HEK293T (cell line): ENCODE measurements around the gene CDT1.

Experiments used
- ARNT ChIP-seq: fragments of 450-650 bp; IDR thresholded peaks from 2 replicates; pipeline ENCODE4 v1.6.1; 2017; ENCODE audit warnings: mild to moderate bottlenecking
- BHLHE40 ChIP-seq: fragments of 450-650 bp; IDR thresholded peaks from 2 replicates; pipeline ENCODE4 v1.6.1; 2016; ENCODE audit warnings: mild to moderate bottlenecking, moderate library complexity, borderline replicate concordance
- CTBP1 ChIP-seq: fragments of 450-650 bp; IDR thresholded peaks from 2 replicates; pipeline ENCODE4 v1.6.1; 2016; ENCODE audit warnings: borderline replicate concordance
- ELF4 ChIP-seq: fragments of 450-650 bp; IDR thresholded peaks from 2 replicates; pipeline ENCODE4 v1.6.1; 2017; ENCODE audit warnings: antibody characterized with exemption
- FOXA1 ChIP-seq: fragments of 450-650 bp; IDR thresholded peaks from 2 replicates; pipeline ENCODE4 v1.6.1; 2016; ENCODE audit warnings: mild to moderate bottlenecking
- FOXK2 ChIP-seq: fragments of 450-650 bp; IDR thresholded peaks from 2 replicates; pipeline ENCODE4 v1.6.1; 2016; ENCODE audit warnings: mild to moderate bottlenecking
- FOXM1 ChIP-seq: fragments of 450-650 bp; IDR thresholded peaks from 2 replicates; pipeline ENCODE4 v1.6.1; 2017; ENCODE audit warnings: mild to moderate bottlenecking, borderline replicate concordance
- HDGF ChIP-seq: fragments of 450-650 bp; IDR thresholded peaks from 2 replicates; pipeline ENCODE4 v1.6.1; 2017; ENCODE audit warnings: antibody characterized with exemption, borderline replicate concordance
- NFRKB ChIP-seq: fragments of 450-650 bp; IDR thresholded peaks from 2 replicates; pipeline ENCODE4 v1.6.1; 2016; ENCODE audit warnings: mild to moderate bottlenecking, moderate library complexity
- PKNOX1 ChIP-seq: fragments of 450-650 bp; IDR thresholded peaks from 2 replicates; pipeline ENCODE4 v1.6.1; 2016
- SP1 ChIP-seq: fragments of 450-650 bp; IDR thresholded peaks from 2 replicates; pipeline ENCODE4 v1.6.1; 2017
- SUZ12 ChIP-seq: fragments of 450-650 bp; IDR thresholded peaks from 2 replicates; pipeline ENCODE4 v1.6.1; 2016; ENCODE audit warnings: mild to moderate bottlenecking
- TARDBP ChIP-seq: fragments of 450-650 bp; IDR thresholded peaks from 2 replicates; pipeline ENCODE4 v1.6.1; 2016

DNA sequence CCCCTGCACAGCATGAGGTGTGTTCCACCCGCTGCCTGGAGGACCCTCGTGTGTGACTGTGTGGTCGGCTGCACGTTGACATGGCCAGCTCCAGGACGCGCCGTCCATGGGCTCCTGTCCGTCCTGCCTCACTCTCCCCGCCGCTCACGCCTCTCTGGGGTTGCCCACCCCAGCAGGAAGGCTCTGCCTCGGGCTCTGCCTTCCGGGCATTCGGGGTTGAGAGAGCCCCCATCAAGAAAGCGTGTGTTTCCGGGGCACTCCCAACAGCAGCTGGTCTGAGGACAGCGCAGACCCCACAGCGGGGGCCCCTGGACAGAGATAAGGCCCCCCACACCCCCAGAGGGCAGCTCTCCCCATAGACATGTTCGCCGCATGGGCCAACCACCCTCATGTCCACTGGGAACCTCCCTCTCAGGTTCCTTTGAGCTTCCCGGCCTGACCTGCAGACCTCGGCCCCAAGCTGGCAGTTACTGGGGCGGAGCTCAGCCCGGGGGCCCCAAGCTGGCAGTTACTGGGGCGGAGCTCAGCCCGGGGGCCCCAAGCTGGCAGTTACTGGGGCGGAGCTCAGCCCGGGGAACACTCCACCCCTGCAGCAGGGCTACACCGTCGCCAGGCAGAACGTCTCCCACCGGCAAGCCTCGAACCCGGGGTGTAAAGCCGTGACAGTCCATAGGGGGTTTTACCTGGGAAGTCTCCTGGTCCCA lies 10.2 kb upstream of the CDT1 start:
- TF ChIP-seq TARDBP (no peak), FOXM1 (no peak), SUZ12 (no peak), SP1 (no peak), FOXK2 (no peak), ARNT (no peak), NFRKB (no peak), BHLHE40 (no peak), PKNOX1 (no peak), FOXA1 (no peak), CTBP1 (no peak), ELF4 (no peak), HDGF (no peak)
